Liver (tissue), 3 donors: ENCODE data around the gene SLC2A4.

Experiments
- ATF3 ChIP-seq: IDR thresholded peaks from 2 replicates; pipeline ENCODE4 v1.6.1; 2016; ENCODE audit warnings: antibody characterized with exemption
- CTCF ChIP-seq: fragments of 150-350 bp; IDR thresholded peaks from 2 replicates; pipeline ENCODE4 v1.5.1; 2017; ENCODE audit warnings: improper control_type of control experiment, low read depth, low read length; ENCODE audit not compliant: missing input control
- GABPA ChIP-seq, 2 donors: IDR thresholded peaks in 1 of 2; conservative IDR thresholded peaks in 1 of 2; 2 replicates each; pipeline ENCODE4 v1.6.1; 2016; ENCODE audit warnings: antibody characterized with exemption in 2 of 2, mild to moderate bottlenecking in 1 of 2, moderate library complexity in 1 of 2
- MAX ChIP-seq: IDR thresholded peaks from 2 replicates; pipeline ENCODE4 v1.6.1; 2016; ENCODE audit warnings: antibody characterized with exemption
- RAD21 ChIP-seq, 2 donors: IDR thresholded peaks; 2 replicates each; pipeline ENCODE4 v1.6.1; 2016; ENCODE audit warnings: antibody characterized with exemption in 2 of 2, mild to moderate bottlenecking in 2 of 2
- donor health status: healthy.
- donor health status: healthy.

- TF ChIP-seq CTCF (no peak), ATF3 (no peak), MAX (no peak), RAD21 (IDR thresholded peaks at IDR 0.05) (no peak), GABPA (IDR thresholded peaks at IDR 0.05 in 1 of 2, conservative IDR thresholded peaks at IDR 0.05 in 1 of 2) (no peak)
Observed at GRCh38 chr17:7235693-7236665, 45.5 kb upstream of the SLC2A4 start.
